SU-DHL-6 (cell line): ENCODE results near the gene ETV6.

ENCODE experiments used
- EZH2phosphoT487 ChIP-seq: fragments of 200-600 bp; sonication (generic), shearing (Covaris generic); conservative IDR thresholded peaks from 2 replicates; pipeline ENCODE4 v1.6.1; 2018; ENCODE audit warnings: mild to moderate bottlenecking, antibody characterized with exemption, low read length, moderate library complexity, mixed read lengths
- TF ChIP-seq, protein P1 (sequence below): fragments of 200-600 bp; sonication (generic); IDR thresholded peaks from one replicate; pipeline ENCODE4 v1.5.1; 2017; ENCODE audit warnings: antibody characterized with exemption, mild to moderate bottlenecking, low read length, moderate library complexity; ENCODE audit not compliant: insufficient read depth, poor library complexity, severe bottlenecking

DNA sequence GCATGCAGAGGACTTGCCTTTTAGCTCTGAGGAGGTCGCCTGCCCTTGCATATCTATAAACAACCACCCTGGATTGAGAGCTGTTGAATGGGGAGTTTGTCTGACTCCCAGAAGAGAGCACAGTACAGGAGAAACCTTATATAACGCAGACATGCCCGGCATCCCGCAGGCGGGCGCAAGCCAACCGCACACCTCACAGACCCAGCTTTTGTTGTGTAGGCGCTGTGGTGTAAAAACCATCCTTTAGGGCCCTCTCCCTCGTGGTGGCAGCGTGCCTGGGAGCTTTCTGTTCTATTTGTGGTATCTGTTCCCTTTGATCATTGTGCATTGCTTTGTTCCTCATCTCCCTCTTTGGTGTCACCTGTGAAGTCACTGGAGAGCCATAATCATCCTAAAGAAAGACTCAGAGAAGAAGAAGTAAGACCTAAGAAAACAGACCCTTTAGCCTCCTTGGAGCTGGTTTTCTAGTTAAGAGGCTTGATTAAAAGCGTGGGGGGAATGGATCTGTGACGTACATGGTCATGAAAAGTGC lies 77.7 kb downstream of the ETV6 start:
- TF ChIP-seq, protein P1, sequence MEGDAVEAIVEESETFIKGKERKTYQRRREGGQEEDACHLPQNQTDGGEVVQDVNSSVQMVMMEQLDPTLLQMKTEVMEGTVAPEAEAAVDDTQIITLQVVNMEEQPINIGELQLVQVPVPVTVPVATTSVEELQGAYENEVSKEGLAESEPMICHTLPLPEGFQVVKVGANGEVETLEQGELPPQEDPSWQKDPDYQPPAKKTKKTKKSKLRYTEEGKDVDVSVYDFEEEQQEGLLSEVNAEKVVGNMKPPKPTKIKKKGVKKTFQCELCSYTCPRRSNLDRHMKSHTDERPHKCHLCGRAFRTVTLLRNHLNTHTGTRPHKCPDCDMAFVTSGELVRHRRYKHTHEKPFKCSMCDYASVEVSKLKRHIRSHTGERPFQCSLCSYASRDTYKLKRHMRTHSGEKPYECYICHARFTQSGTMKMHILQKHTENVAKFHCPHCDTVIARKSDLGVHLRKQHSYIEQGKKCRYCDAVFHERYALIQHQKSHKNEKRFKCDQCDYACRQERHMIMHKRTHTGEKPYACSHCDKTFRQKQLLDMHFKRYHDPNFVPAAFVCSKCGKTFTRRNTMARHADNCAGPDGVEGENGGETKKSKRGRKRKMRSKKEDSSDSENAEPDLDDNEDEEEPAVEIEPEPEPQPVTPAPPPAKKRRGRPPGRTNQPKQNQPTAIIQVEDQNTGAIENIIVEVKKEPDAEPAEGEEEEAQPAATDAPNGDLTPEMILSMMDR: no peak
- TF ChIP-seq EZH2phosphoT487: no peak
